ENCODE measurements around the gene SMIM14. TPM values are rescaled to one million over a fixed set of nuclear protein-coding genes. Genes with fewer than 3 reads are reported as not detected.
A peak's percentile ranks its signal among the peaks of the same experiment; 100 is the strongest.

Gene SMIM14
- total and polyA plus RNA-seq, 2 donors (not counting 1 experiment from before 2014, with no cell fraction given) = 39.0 to 41.4 TPM

GRCh38 chr4:39502019-39502663 is 136.5 kb downstream of the SMIM14 start:
- peak; percentile 70 to 88 for DNase-seq (ENCODE audit: low read depth in 2 of 2)
- Histone ChIP-seq H3K27me3 (ENCODE audit: control insufficient read depth, insufficient read depth, low read length) (no peaks in the 10 kb centered on the region), H3K4me1 (ENCODE audit: control insufficient read depth, extremely low read depth, insufficient read depth, low read length) (peaks cover 7% of the 10 kb centered on the region), H3K9ac (ENCODE audit: insufficient read depth, low read length) (no peak overlapping the region), H4K20me1 (ENCODE audit: control insufficient read depth, extremely low read depth, insufficient read depth, low read length) (no peaks in the 10 kb centered on the region), H3K4me2 (ENCODE audit: extremely low read depth, insufficient read depth, low read length) (peak overlapping the region; percentile 46), H3K36me3 (ENCODE audit: control insufficient read depth, insufficient read depth, low read length) (peaks cover 14% of the 10 kb centered on the region), H3K9me3 (ENCODE audit: control insufficient read depth, insufficient read depth, low read depth, low read length) (no peaks in the 10 kb centered on the region), H2AFZ (ENCODE audit: low read length) (no peak overlapping the region), H3K4me3 (replicated peaks in 1 of 4; ENCODE audit: control extremely low read depth in 1 of 4, insufficient read depth in 1 of 4, low read depth in 3 of 4, low read length in 4 of 4) (no peak overlapping the region), H3K79me2 (ENCODE audit: control insufficient read depth, insufficient read depth, low read length) (no peaks in the 10 kb centered on the region), H3K27ac (ENCODE audit: insufficient read depth, low read length) (peak overlapping the region; percentile 52)
- TF ChIP-seq, protein P1, sequence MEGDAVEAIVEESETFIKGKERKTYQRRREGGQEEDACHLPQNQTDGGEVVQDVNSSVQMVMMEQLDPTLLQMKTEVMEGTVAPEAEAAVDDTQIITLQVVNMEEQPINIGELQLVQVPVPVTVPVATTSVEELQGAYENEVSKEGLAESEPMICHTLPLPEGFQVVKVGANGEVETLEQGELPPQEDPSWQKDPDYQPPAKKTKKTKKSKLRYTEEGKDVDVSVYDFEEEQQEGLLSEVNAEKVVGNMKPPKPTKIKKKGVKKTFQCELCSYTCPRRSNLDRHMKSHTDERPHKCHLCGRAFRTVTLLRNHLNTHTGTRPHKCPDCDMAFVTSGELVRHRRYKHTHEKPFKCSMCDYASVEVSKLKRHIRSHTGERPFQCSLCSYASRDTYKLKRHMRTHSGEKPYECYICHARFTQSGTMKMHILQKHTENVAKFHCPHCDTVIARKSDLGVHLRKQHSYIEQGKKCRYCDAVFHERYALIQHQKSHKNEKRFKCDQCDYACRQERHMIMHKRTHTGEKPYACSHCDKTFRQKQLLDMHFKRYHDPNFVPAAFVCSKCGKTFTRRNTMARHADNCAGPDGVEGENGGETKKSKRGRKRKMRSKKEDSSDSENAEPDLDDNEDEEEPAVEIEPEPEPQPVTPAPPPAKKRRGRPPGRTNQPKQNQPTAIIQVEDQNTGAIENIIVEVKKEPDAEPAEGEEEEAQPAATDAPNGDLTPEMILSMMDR (conservative IDR thresholded peaks at IDR 0.05 in 1 of 2, IDR thresholded peaks at IDR 0.05 in 1 of 2; ENCODE audit: low read depth in 1 of 2, low read length in 2 of 2) = no peak
- TF ChIP-seq EZH2 (IDR thresholded peaks at IDR 0.05; ENCODE audit: low read length, missing control alignments) = no peak

DNA sequence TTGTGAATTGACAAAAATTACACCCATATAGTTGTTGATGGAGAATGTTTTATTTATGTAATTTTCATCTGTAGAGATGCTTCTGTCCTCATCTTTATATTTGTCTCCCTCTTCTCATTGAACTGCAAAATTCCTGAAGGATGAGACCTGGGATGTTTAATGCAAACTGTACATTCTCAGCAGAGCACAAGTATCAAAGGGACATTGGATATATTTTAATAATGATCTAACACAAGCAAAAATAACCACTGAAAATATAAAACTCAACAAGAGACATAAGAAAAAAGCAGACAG is 140.0 kb downstream of the SMIM14 start:
- H3K27ac ChIP-seq (ENCODE audit: insufficient read depth, low read length) = no peak overlapping the region
- no peaks in the 10 kb centered on the region for H3K27me3 ChIP-seq (ENCODE audit: control insufficient read depth, insufficient read depth, low read length)

DNA sequence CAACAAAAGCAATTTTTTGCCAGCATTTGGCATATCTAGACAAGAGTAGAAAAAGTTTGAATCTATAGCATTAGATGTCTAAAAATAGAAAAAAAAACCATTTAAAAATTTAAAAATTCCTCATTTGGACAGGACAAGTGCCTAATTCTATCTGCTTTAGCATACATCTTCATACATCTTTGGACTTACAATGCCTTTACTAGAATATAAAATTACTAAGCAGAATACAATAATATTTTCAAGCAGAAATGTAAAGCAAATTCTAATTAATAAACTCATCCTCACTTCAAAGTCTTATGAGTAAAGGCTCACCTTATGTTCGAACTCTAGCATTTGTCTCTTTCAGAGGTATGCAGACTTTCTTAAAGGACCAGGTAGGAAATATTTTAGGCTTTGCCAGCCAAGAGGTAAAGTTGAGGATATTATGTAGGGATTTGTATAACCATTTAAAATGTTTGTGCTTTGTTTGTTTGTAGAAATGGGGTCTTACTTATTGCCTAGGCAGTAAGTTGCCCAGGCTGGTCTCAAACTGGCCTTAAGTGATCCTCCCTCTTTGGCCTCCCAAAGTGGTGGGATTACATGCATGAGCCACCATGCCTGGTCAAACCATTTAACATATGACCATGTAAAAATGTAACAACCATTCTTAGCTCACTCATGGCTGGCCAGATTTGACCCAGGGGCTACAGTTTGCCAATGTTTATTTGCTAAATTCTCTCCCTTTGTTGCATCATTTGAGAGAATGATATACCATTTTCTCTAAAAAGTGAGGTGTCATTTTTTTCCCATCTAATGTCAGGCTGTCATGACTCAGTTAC is 140.5 kb downstream of the SMIM14 start:
- TF ChIP-seq, protein P1 (conservative IDR thresholded peaks at IDR 0.05 in 1 of 2, IDR thresholded peaks at IDR 0.05 in 1 of 2; ENCODE audit: low read depth in 1 of 2, low read length in 2 of 2) = no peak
- no peak for TF ChIP-seq EZH2 (IDR thresholded peaks at IDR 0.05; ENCODE audit: low read length, missing control alignments)
- H3K4me1 ChIP-seq (ENCODE audit: control insufficient read depth, extremely low read depth, insufficient read depth, low read length) = peaks cover 7% of the 10 kb centered on the region
- H3K36me3 ChIP-seq (ENCODE audit: control insufficient read depth, insufficient read depth, low read length) = peaks cover 1% of the 10 kb centered on the region
- no peak overlapping the region for H3K4me3 ChIP-seq (replicated peaks in 1 of 4; ENCODE audit: control extremely low read depth in 1 of 4, insufficient read depth in 1 of 4, low read depth in 3 of 4, low read length in 4 of 4)
- H3K4me2 ChIP-seq (ENCODE audit: extremely low read depth, insufficient read depth, low read length) = no peak overlapping the region
- H3K79me2 ChIP-seq (ENCODE audit: control insufficient read depth, insufficient read depth, low read length) = no peaks in the 10 kb centered on the region
- no peak overlapping the region for H2AFZ ChIP-seq (ENCODE audit: low read length)
- H4K20me1 ChIP-seq (ENCODE audit: control insufficient read depth, extremely low read depth, insufficient read depth, low read length) = no peaks in the 10 kb centered on the region
- peak in 1 of 2 donors; percentile 37 for DNase-seq (ENCODE audit: low read depth in 2 of 2)
- no peaks in the 10 kb centered on the region for H3K9me3 ChIP-seq (ENCODE audit: control insufficient read depth, insufficient read depth, low read depth, low read length)
- H3K27me3 ChIP-seq (ENCODE audit: control insufficient read depth, insufficient read depth, low read length) = no peaks in the 10 kb centered on the region
- H3K9ac ChIP-seq (ENCODE audit: insufficient read depth, low read length) = no peak overlapping the region
- no peak overlapping the region for H3K27ac ChIP-seq (ENCODE audit: insufficient read depth, low read length)

More for the DNA sequence above, 140.0 kb downstream of the SMIM14 start:
- Histone ChIP-seq H3K79me2 (ENCODE audit: control insufficient read depth, insufficient read depth, low read length) (no peaks in the 10 kb centered on the region), H3K4me3 (replicated peaks in 1 of 4; ENCODE audit: control extremely low read depth in 1 of 4, insufficient read depth in 1 of 4, low read depth in 3 of 4, low read length in 4 of 4) (no peak overlapping the region), H3K4me1 (ENCODE audit: control insufficient read depth, extremely low read depth, insufficient read depth, low read length) (peaks cover 7% of the 10 kb centered on the region), H2AFZ (ENCODE audit: low read length) (no peak overlapping the region), H3K36me3 (ENCODE audit: control insufficient read depth, insufficient read depth, low read length) (peaks cover 1% of the 10 kb centered on the region), H3K4me2 (ENCODE audit: extremely low read depth, insufficient read depth, low read length) (no peak overlapping the region), H4K20me1 (ENCODE audit: control insufficient read depth, extremely low read depth, insufficient read depth, low read length) (no peaks in the 10 kb centered on the region), H3K9ac (ENCODE audit: insufficient read depth, low read length) (no peak overlapping the region), H3K9me3 (ENCODE audit: control insufficient read depth, insufficient read depth, low read depth, low read length) (no peaks in the 10 kb centered on the region)
- no peak for DNase-seq (ENCODE audit: low read depth in 2 of 2)
- TF ChIP-seq, protein P1 (conservative IDR thresholded peaks at IDR 0.05 in 1 of 2, IDR thresholded peaks at IDR 0.05 in 1 of 2; ENCODE audit: low read depth in 1 of 2, low read length in 2 of 2) = no peak
- no peak for TF ChIP-seq EZH2 (IDR thresholded peaks at IDR 0.05; ENCODE audit: low read length, missing control alignments)
